Mammary epithelial cell (primary cell): ENCODE measurements around the gene KLHL13.

Experiments used
- CTCF ChIP-seq, 2 donors: IDR thresholded peaks in 1 of 2; conservative IDR thresholded peaks in 1 of 2; 2 replicates each; pipeline ENCODE4 v1.5.1; 2011 to 2012; ENCODE audit warnings: inconsistent platforms in 2 of 2, low read length in 2 of 2, mild to moderate bottlenecking in 2 of 2, control low read depth in 1 of 2, low read depth in 1 of 2; ENCODE audit not compliant: insufficient read depth in 1 of 2; ENCODE audit errors: extremely low read depth in 1 of 2
- EZH2 ChIP-seq: IDR thresholded peaks from 2 replicates; pipeline ENCODE4 v1.6.1; 2012; ENCODE audit warnings: low read length, inconsistent platforms, borderline replicate concordance

- no peak for TF ChIP-seq CTCF (conservative IDR thresholded peaks at IDR 0.05 in 1 of 2, IDR thresholded peaks at IDR 0.05 in 1 of 2; ENCODE audit: extremely low read depth in 1 of 2, insufficient read depth in 1 of 2, low read depth in 1 of 2, low read length in 2 of 2)
- TF ChIP-seq EZH2: no peak
These were observed 28.5 kb downstream of the KLHL13 start for GRCh38 chrX:118088084-118088483.
